ENCODE measurements around the gene ZNF330. TPM values are rescaled to one million over a fixed set of nuclear protein-coding genes. Genes with fewer than 3 reads are reported as not detected.

The ZNF330 gene
- total RNA-seq, 1 donor from 2014 or later: 33.8 TPM

GRCh38 chr4:141238186-141238585 lies 17.5 kb downstream of the ZNF330 start:
- Mint-ChIP-seq H3K27ac (ENCODE audit: unreplicated experiment) (no peak overlapping the region), H3K4me3 (no peak overlapping the region), H3K4me1 (no peaks in the 10 kb centered on the region), H3K27me3 (ENCODE audit: low read depth) (no peaks in the 10 kb centered on the region), H3K9me3 (no peaks in the 10 kb centered on the region), H3K36me3 (ENCODE audit: low read depth) (peaks cover 9% of the 10 kb centered on the region)
- no peak for DNase-seq (ENCODE audit: low read depth, low spot score)
- no peak for TF ChIP-seq CTCF (conservative IDR thresholded peaks at IDR 0.05)

DNA sequence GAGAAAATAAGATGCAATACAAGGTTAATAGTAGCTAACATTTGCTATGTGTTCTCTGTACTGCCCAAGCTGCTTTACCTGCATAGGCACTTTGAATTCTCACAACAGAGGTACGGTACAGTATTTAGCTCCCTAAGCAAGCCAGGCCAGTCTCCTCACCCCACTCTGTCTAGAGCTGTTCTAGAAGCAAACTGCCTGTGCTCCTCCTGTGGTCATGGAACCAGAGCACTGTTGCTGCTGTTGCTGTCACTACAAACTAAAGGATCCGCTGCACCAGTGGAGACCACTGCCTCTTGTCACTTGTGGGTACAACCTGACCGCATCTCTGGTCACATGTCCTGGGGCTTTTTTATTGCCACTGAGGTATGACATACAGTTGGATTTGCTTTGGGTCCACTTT lies 19.6 kb downstream of the ZNF330 start:
- Mint-ChIP-seq H3K9me3 (no peaks in the 10 kb centered on the region), H3K4me1 (no peaks in the 10 kb centered on the region), H3K27me3 (ENCODE audit: low read depth) (no peaks in the 10 kb centered on the region), H3K36me3 (ENCODE audit: low read depth) (peaks cover 4% of the 10 kb centered on the region), H3K4me3 (no peak overlapping the region), H3K27ac (ENCODE audit: unreplicated experiment) (no peak overlapping the region)
- DNase-seq (ENCODE audit: low read depth, low spot score): no peak
- no peak for TF ChIP-seq CTCF (conservative IDR thresholded peaks at IDR 0.05)

DNA sequence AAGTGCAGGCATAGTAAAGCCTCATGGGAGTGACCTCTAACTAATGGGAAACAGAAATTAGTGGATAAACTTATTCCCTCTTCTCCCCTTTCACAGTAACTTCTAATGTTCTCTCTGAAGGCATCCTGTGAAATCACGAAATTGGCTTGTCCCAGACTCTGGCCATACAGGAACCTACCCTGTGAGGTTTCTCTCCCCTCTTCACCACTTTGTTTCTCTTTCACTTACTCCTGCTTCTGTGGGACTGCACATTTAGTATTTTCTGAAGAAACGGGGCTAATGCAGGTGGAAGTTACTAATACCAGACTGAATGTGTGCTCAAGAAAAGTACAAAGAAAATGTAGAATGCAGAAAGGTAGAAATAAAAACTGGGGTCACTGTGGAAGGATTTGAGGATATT lies 20.0 kb downstream of the ZNF330 start:
- no peaks in the 10 kb centered on the region for H3K9me3 Mint-ChIP-seq
- no peak overlapping the region for H3K4me3 Mint-ChIP-seq
- no peak for TF ChIP-seq CTCF (conservative IDR thresholded peaks at IDR 0.05)
- H3K27ac Mint-ChIP-seq (ENCODE audit: unreplicated experiment): no peak overlapping the region
- no peaks in the 10 kb centered on the region for H3K27me3 Mint-ChIP-seq (ENCODE audit: low read depth)
- no peaks in the 10 kb centered on the region for H3K4me1 Mint-ChIP-seq
- peaks cover 2% of the 10 kb centered on the region for H3K36me3 Mint-ChIP-seq (ENCODE audit: low read depth)
- no peak for DNase-seq (ENCODE audit: low read depth, low spot score)

DNA sequence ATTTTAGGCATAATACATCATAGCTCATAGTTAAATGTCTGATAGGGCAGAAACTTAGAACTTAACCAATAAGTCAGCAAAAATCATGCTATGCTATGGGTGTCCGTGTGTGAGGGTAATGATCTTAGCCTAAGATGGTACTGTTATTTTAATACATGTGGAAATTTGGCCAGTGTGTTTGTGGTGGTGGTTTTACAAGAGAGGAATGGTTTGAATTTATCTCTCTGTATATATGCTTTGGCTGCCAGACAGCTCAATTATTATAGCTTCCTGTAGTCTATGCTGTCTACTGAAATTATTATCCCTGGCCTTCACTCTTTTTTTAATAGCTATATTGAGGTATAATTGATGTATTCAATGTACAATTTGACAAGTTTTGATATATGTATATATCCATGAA lies 21.3 kb downstream of the ZNF330 start:
- TF ChIP-seq CTCF (conservative IDR thresholded peaks at IDR 0.05): no peak
- no peak for DNase-seq (ENCODE audit: low read depth, low spot score)
- no peaks in the 10 kb centered on the region for H3K9me3 Mint-ChIP-seq
- H3K36me3 Mint-ChIP-seq (ENCODE audit: low read depth): no peaks in the 10 kb centered on the region
- no peak overlapping the region for H3K27ac Mint-ChIP-seq (ENCODE audit: unreplicated experiment)
- no peak overlapping the region for H3K4me3 Mint-ChIP-seq
- H3K27me3 Mint-ChIP-seq (ENCODE audit: low read depth): no peaks in the 10 kb centered on the region
- no peaks in the 10 kb centered on the region for H3K4me1 Mint-ChIP-seq

- Mint-ChIP-seq H3K4me3 (no peak overlapping the region), H3K27ac (ENCODE audit: unreplicated experiment) (no peak overlapping the region), H3K27me3 (ENCODE audit: low read depth) (no peaks in the 10 kb centered on the region), H3K36me3 (ENCODE audit: low read depth) (no peaks in the 10 kb centered on the region), H3K9me3 (no peaks in the 10 kb centered on the region), H3K4me1 (no peaks in the 10 kb centered on the region)
- no peak for TF ChIP-seq CTCF (conservative IDR thresholded peaks at IDR 0.05)
- no peak for DNase-seq (ENCODE audit: low read depth, low spot score)
Measured at GRCh38 chr4:141244419-141244818, 23.7 kb downstream of the ZNF330 start.

DNA sequence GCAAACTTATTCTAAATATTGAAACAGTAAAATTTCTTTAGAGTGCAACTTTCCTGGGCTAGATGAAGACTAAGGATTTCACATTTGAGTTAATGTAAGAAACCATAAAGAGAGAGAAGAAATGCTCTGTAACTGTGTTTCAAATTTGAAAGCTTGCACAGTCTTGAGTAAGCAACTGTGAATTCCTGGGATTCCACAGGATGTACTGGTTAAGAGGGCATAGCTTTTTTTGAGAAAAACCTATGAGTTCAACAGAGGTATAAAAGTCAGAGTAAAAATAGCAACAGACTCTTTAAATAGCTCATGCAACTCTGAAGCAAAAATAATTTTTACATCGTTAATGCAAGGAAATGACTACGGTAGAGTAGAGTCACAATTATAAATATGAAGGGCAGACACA lies 25.5 kb downstream of the ZNF330 start:
- Mint-ChIP-seq H3K9me3 (no peaks in the 10 kb centered on the region), H3K4me3 (no peak overlapping the region), H3K27ac (ENCODE audit: unreplicated experiment) (no peak overlapping the region), H3K4me1 (no peaks in the 10 kb centered on the region), H3K27me3 (ENCODE audit: low read depth) (no peaks in the 10 kb centered on the region), H3K36me3 (ENCODE audit: low read depth) (no peaks in the 10 kb centered on the region)
- TF ChIP-seq CTCF (conservative IDR thresholded peaks at IDR 0.05): no peak
- no peak for DNase-seq (ENCODE audit: low read depth, low spot score)

Data from neural crest cell (in vitro differentiated cells).